Measurements from ENCODE around the gene OSBPL7. TPM values are rescaled to one million over a fixed set of nuclear protein-coding genes. Genes with fewer than 3 reads are reported as not detected.

Gene OSBPL7
- total and polyA plus RNA-seq, 2 of the 8 experiments (the other 6 are each of a cell fraction or from before 2014, with no cell fraction given) = 7.2 to 8.9 TPM

- TF ChIP-seq CTCF (IDR thresholded peaks at IDR 0.05; ENCODE audit: control extremely low read depth in 1 of 3, insufficient read depth in 1 of 3, low read depth in 1 of 3, low read length in 3 of 3) = no peak
- no peak for TF ChIP-seq EZH2 (IDR thresholded peaks at IDR 0.05; ENCODE audit: low read depth, low read length, severe bottlenecking)
- TF ChIP-seq CHD2 (IDR thresholded peaks at IDR 0.05; ENCODE audit: low read length) = no peak
- TF ChIP-seq YY1 (IDR thresholded peaks at IDR 0.05; ENCODE audit: low read depth, low read length) = no peak
- TF ChIP-seq RAD21 (IDR thresholded peaks at IDR 0.05 in 1 of 2, conservative IDR thresholded peaks at IDR 0.05 in 1 of 2; ENCODE audit: low read depth in 2 of 2, low read length in 2 of 2) = no peak
- TF ChIP-seq TEAD4 (IDR thresholded peaks at IDR 0.05; ENCODE audit: low read depth, low read length) = no peak
Observed at GRCh38 chr17:47837401-47838039, 15.9 kb upstream of the OSBPL7 start (continued).
